Activated naive CD4-positive, alpha-beta T cell (primary cell): ENCODE data around the gene KAZALD1.

Experiments
- DNase-seq, 4 experiments: peaks; one replicate each; lab custom pipeline; 2025; lab: John Stamatoyannopoulos, UW

Gene KAZALD1

DNA sequence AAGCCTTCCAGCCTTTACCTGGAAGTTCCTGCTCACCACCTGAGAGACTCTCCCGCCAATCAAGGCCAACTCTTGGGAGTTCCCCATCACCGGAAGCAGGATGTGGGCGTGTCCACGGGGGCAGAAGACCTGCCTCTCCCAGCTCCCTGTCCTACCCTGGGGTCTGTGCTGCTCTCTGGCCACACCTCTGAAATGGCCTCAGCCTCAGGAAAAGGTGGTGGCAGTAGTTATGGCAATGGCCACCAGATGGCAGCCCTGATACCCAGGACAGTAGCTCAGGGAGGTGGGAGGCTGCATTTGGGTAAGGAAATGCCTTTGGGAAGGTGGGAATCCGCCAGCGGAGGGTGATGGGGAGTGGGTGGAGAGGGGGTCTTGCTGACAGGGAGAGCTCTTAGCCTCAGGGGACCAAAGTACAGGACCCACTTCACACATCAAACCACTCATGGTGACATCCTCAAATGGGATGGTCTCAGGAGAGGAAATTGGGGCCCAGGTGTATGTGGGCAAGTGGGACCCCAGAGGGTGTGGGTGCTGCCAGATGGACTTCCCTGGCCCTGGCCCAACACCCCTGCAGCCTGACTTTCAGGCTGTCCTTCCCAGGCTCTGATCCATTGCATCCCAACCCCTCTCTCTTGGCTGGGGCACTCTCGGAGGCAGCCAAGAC lies 33.9 kb downstream of the KAZALD1 start:
- peak; percentile 29 to 59 (median 47) for DNase-seq

DNA sequence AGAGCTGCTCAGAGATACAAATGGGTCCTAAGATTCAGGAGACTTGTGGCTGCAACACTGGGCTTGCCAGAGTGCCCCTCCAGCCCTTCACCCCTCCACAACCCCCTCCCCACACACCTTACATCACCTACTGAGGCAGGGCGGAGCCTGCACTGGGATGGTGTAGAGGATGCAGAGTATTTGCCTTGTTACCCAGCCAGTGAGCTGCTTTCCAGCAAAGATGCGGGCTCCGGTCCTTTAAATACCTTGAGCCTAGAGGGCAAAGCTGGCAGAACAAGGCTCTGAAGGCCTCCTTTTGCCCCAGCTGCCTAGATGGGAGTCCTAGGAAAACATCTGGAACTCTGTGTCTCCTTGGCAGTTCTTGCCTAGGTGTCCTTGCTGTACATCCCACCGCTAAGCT lies 34.6 kb downstream of the KAZALD1 start:
- DNase-seq, result no peak

DNA sequence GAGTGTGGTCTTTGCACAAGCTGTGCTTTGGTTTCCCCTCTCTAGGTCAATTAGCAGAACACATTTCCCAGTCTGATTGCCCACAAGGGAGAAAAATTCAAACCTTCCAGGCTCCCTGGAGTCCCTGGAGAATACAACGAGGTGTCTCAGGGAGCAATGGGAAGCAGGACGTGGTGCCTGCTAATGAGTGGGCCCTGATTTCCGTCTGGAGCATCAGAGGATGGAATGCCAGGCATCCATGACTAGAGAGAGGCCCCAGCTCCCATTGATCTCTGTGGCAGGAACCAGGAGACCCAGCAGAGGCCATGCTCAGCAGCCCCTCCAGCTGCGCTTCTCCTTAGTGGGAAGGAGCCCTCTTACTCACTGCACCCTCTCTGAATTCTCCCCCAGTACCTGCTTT lies 36.1 kb downstream of the KAZALD1 start:
- DNase-seq, result no peak

DNA sequence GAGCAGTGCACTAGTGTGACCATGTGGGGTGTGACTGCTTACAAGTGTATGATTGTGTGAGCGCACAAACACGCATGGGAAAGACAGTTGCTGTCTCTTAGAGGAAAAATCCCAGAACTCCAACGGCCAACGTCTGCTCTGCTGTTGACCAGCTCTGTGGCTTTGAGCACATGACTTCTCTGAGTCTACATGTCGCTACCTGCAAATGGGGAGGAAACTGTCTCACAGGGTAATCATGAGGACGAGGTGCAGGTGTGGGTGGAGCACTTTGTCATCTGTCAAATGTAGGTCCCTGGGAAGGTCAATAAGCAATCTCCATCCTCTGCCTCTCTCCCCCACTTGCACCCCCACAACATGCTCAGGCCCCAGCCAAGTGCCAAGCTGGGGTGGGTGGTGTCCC lies 38.1 kb downstream of the KAZALD1 start:
- DNase-seq, result no peak

DNA sequence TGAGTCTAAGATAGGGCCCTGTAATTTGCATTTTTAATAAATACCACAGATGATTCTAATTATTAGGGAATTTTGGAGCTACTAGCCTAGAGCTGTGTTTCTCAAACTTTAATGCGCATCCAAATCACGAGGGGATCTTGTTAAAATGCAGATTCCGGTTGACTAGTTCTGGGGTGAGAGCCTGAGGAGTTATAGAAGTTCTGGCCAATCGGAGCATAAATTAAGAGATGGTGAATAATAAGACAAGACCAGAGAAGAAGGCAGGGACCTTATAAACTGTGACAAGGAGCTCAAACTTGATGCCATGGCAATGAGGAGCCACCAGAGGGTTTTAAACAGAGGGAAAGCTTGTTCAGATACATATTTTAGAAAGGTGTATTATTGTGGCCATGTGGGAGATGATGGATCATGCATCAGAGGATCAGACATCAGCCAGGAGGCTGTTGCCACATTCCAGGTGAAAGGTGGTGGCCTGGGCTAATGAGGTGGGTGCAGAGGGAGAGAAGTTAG lies 39.6 kb downstream of the KAZALD1 start:
- no peak for DNase-seq

DNA sequence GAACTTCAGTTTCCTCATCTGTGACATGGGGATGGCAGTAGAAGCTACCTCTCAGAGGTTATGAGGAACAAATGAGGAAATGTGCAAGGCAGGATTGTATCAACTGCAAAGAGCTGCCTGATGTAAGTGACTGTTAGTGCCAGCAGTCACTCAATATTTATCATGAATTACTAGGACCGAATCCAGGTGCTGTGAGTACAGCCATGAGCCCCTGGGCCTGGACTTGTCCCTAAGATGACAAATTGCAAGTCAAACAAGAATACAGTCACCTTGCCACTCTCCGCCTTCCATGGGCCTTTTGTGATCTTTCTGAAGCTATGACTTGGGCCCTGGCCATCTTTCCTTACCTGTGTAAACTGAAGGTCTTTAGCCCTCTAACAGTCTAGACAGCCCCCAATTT lies 41.6 kb downstream of the KAZALD1 start:
- no peak for DNase-seq

DNA sequence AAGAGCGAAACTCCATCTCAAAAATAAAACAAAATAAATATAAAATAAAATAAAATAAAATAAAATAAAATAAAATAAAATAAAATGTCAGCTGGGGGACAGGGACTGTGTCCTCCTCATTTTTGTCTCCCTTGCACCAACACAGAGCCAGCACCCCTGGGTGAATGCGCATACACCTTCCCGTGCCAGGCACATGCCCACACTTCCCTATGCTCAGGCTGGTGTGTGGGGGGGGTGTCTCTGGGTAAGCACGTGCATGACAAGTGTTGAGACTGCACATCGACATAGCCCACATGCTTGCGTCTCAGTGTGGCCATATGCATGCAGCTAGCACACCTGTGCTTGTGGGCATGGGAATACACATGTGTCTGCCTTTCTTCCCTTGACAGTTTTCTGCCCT lies 44.6 kb downstream of the KAZALD1 start:
- no peak for DNase-seq

DNA sequence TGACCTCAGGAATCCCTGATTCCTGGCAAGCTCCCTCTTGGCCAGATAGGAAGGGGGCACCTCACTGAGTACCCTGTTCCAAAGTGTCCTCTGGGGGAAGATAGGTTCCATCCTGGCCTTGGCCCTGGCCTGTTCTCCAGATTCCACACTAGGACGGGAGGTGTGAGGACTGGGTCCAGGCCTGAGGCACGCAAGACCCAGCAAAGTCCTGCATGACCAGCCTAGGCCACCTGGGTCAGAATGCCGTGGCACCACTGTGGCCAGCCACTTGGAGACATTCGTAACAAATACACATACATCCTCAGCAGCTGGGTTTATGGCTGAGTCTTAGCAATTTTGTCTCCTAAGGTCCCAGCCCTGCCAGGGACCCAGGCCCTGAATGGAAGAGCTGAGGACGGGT lies 46.0 kb downstream of the KAZALD1 start:
- DNase-seq, result no peak

DNA sequence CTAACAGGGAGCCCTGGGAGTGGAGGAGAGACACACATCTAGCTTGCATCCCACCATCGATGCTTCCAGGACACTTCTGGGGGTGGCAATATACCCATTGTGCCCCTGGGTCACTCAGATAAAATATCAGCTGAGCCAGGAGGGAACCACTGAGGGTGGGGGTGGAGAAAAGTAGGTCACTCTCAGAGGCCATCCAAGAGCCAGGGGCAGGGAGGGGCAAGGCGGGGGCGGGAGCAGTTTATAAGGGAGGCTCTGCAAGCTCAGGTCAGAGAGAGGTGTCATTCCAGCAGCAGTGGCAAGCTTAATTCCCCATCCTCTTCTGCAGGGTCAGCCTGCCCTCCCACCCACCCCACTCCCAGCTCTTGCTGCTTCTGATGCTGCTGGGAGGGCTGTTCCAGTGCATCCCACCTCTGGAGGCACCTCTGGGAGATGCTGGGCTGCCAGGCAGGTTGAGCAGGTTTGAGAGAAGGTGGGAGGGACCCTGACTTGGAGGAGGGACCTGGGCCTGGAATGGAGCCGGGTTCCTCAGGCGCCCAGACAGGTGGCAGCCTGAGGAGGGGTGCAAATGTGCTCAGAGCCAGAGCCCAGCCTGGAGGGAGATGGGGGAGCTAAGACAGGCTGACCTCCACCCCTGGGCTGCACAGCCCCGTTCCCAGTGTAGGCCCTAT lies 49.2 kb downstream of the KAZALD1 start:
- DNase-seq, result no peak

DNA sequence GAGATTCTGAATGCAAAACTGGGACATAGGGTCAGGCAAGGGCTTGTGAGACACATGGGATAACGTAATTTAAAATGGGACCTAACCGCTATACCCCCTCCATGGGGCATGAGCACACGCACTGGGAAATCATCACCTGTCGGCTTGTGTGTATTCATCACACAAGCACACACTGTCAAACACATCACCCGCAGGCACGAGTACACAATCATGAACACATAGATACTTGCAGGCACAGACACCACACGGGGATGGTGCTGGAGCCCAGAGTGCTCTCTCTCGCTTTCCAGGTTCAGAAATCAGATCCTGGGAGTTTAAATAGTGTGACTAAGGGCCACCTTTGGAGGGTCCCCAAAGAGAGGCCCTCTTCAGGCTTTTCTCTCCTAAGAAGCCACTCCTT lies 49.8 kb downstream of the KAZALD1 start:
- DNase-seq, result no peak

DNA sequence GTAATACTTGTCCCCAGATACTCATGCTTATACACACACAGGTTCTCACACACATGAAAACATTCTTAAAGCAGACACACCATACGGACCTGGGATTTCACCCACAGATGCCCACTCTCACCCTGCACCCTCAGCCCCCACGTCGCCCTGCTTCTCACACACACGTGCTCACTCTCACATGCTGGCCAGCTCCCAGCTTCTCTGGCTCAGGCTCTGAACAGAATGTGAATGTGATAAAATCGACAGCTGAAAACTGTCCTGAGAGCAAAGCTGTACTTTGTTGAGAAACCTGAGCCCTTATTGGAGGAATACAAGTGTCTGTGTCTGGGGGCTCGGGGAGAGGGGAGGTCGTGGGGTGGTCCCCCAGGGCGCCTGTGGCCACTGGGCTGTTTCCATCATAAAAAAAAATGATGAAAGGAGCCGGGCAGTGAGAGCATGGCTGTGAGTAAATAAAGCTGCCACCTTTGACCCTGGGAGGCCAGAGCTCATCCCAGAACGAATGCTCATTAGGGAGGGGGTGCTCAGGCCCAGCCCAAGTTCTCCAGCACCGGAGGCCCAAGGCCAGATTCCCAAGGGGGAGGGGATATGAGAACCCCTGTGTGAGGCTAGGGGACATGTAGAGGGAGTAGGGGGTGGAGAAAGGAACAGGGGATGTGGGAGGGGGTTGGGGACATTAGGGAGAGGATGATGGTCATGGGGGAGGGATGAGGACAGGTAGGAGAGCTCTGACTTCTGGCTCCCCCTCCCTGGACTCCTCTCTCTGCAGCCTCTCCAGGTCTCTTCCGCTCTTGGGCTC lies 51.2 kb downstream of the KAZALD1 start:
- DNase-seq, result no peak

DNA sequence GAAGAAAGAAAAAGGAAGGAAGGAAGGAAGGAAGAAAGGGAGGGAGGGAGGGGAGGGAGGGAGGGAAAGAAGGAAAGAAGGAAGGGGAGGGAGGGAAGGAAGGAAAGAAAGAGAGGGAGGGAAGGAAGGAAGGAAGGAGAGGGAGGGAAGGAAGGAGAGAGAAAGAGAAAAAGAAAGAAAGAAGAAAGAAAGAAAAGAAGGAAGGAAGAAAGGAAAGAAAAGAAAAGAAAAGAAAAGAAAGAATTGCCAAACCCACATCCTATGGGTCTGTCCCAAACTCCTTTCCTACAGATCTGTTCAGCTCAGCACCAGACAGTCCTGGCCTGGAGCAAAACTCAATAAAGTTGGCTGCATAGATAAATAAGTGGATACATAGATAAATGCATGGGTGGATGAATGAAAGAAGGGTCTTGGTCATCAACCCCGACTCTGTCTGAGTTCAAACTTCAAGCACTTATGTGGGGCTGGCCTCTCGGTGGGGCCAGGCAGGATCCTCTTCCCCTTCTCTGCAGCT lies 52.2 kb downstream of the KAZALD1 start:
- no peak for DNase-seq

DNA sequence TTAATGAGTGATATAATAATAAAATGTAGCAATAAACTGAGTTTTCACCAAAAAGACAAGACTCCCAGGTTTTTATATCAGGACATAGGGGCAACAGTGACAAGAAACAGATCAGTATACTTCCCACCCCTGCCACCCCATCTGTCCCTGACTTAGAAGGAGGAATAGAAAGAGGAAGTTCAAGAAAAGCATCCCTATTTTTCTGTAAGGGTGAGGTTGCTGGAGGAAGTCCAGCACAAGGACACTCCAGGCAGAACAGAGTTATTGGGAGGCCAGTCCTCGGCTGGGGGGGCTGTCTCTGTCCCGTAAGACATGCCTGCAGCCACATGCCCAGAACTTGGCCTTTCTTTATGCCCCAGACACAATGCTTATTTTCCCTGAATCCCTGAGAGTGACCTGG lies 52.9 kb downstream of the KAZALD1 start:
- no peak for DNase-seq
